K562 (cell line): ENCODE data around the gene BMAL1. TPM values are rescaled to one million over a fixed set of nuclear protein-coding genes. Genes with fewer than 3 reads are reported as not detected.

Source experiments
- CTCFL ChIP-seq: IDR thresholded peaks from 2 replicates; pipeline ENCODE4 v1.6.1; 2011; ENCODE audit warnings: borderline replicate concordance, low read depth, mild to moderate bottlenecking, moderate library complexity, low read length; ENCODE audit not compliant: insufficient read depth, poor library complexity, severe bottlenecking
- E2F3 ChIP-seq: fragments of 250-450 bp; sonication (Bioruptor Pico); IDR thresholded peaks from 2 replicates; pipeline ENCODE4 v1.4.0; 2020; ENCODE audit warnings: mild to moderate bottlenecking
- RAD21 ChIP-seq, 2 experiments: fragments of 250-450 bp in 1 of 2; fragments of 450-650 bp in 1 of 2; sonication (Bioruptor Pico) in 1 of 2; formaldehyde crosslinking in 1 of 2; IDR thresholded peaks in 1 of 2; conservative IDR thresholded peaks in 1 of 2; 2 replicates each; pipeline versions ENCODE4 v1.4.0 to v1.8.0; 2020 to 2022; ENCODE audit warnings: mild to moderate bottlenecking in 2 of 2, moderate library complexity in 1 of 2
- SMC3 ChIP-seq: conservative IDR thresholded peaks from 2 replicates; pipeline ENCODE4 v1.6.1; 2011; ENCODE audit warnings: low read depth, low read length, improper control_type of control experiment; ENCODE audit not compliant: insufficient read depth
- ZBTB5 ChIP-seq: fragments of 450-650 bp; IDR thresholded peaks from 2 replicates; pipeline ENCODE4 v1.6.1; 2017; ENCODE audit warnings: antibody characterized with exemption
- ZNF408 ChIP-seq: fragments of 250-450 bp; sonication (Bioruptor Pico); IDR thresholded peaks from 2 replicates; pipeline ENCODE4 v1.4.0; 2020; ENCODE audit warnings: low read depth, mild to moderate bottlenecking, moderate library complexity
- ZNF668 ChIP-seq: fragments of 250-450 bp; sonication (Bioruptor Pico); IDR thresholded peaks from 2 replicates; pipeline ENCODE4 v1.8.0; 2022; ENCODE audit warnings: mild to moderate bottlenecking, inconsistent platforms
- polyA plus RNA-seq, 8 experiments: library from polyadenylated mRNA; depleted of rRNA in 4 of 8; stranded (reverse) in 5 of 8; unstranded in 3 of 8; fragments of >200 nt; fragmentation: Nextera tagmentation in 2 of 8; fragmentation: Illumina TruSeq in 1 of 8; extraction: Ambion mirVana in 2 of 8; extraction: Trizol in 1 of 8; gene quantifications; 2 replicates each; pipeline versions ENCODE4 v1.2.1 to v1.2.3, GENCODE V29; 2011 to 2014; ENCODE audit warnings: inconsistent platforms in 1 of 8, missing spikeins in 1 of 8
- total RNA-seq, 7 experiments: library from RNA; depleted of rRNA in 6 of 7; stranded (reverse); fragments of >200 nt in 6 of 7; fragmentation: Illumina TruSeq in 2 of 7; extraction: Trizol in 2 of 7; gene quantifications; 2 replicates each; pipeline versions ENCODE4 v1.2.1 to v1.2.3, GENCODE V29; 2011 to 2021; ENCODE audit warnings: low replicate concordance in 1 of 7
- TF ChIP-seq, protein P1 (sequence below): sonication (generic); formaldehyde crosslinking; IDR thresholded peaks from 2 replicates; pipeline ENCODE4 v1.8.0; 2022; ENCODE audit warnings: missing genetic modification reagents, mild to moderate bottlenecking, borderline replicate concordance
- TF ChIP-seq, protein P2 (sequence below): fragments of 250-450 bp; sonication (Bioruptor Pico); IDR thresholded peaks from 2 replicates; pipeline ENCODE4 v1.4.0; 2020; ENCODE audit warnings: mild to moderate bottlenecking

Gene BMAL1
- total and polyA plus RNA-seq, 9 of the 15 experiments (the other 6 are each of a cell fraction or from before 2014, with no cell fraction given) = 0.14 to 2.4 (median 0.64) TPM

- TF ChIP-seq, protein P1, sequence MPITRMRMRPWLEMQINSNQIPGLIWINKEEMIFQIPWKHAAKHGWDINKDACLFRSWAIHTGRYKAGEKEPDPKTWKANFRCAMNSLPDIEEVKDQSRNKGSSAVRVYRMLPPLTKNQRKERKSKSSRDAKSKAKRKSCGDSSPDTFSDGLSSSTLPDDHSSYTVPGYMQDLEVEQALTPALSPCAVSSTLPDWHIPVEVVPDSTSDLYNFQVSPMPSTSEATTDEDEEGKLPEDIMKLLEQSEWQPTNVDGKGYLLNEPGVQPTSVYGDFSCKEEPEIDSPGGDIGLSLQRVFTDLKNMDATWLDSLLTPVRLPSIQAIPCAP (CRISPR knock-in tag) = no peak
- TF ChIP-seq ZNF408 (CRISPR knock-in tag) (no peak), SMC3 (peak; percentile 52), RAD21 (CRISPR knock-in tag; conservative IDR thresholded peaks at IDR 0.05 in 1 of 2, IDR thresholded peaks at IDR 0.05 in 1 of 2) (peak; percentile 60 to 67), CTCFL (peak; percentile 5), E2F3 (CRISPR knock-in tag) (no peak), ZBTB5 (no peak), ZNF668 (CRISPR knock-in tag) (no peak)
- TF ChIP-seq, protein P2, sequence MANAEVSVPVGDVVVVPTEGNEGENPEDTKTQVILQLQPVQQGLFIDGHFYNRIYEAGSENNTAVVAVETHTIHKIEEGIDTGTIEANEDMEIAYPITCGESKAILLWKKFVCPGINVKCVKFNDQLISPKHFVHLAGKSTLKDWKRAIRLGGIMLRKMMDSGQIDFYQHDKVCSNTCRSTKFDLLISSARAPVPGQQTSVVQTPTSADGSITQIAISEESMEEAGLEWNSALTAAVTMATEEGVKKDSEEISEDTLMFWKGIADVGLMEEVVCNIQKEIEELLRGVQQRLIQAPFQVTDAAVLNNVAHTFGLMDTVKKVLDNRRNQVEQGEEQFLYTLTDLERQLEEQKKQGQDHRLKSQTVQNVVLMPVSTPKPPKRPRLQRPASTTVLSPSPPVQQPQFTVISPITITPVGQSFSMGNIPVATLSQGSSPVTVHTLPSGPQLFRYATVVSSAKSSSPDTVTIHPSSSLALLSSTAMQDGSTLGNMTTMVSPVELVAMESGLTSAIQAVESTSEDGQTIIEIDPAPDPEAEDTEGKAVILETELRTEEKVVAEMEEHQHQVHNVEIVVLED (CRISPR knock-in tag) = no peak
Observed at GRCh38 chr11:13335319-13335718, 57.7 kb downstream of the BMAL1 start (continued).
